HEK293 (cell line): ENCODE data around the gene YAF2.

Source experiments
- GLIS1 ChIP-seq: fragments of 450-650 bp; formaldehyde crosslinking; IDR thresholded peaks from 2 replicates; pipeline ENCODE4 v1.5.1; 2016; ENCODE audit warnings: missing biosample characterization, missing genetic modification characterization
- OSR2 ChIP-seq: fragments of 450-650 bp; formaldehyde crosslinking; IDR thresholded peaks from 2 replicates; pipeline ENCODE4 v1.5.1; 2016; ENCODE audit warnings: missing biosample characterization, missing genetic modification characterization
- ZNF830 ChIP-seq: fragments of 450-650 bp; IDR thresholded peaks from 2 replicates; pipeline ENCODE4 v1.5.0; 2018; ENCODE audit warnings: missing biosample characterization, missing genetic modification characterization, low read depth, mild to moderate bottlenecking, moderate library complexity
- TF ChIP-seq, protein P1 (sequence below): fragments of 450-650 bp; formaldehyde crosslinking; IDR thresholded peaks from 2 replicates; pipeline ENCODE4 v1.5.1; 2016; ENCODE audit warnings: missing biosample characterization, missing genetic modification characterization

- TF ChIP-seq ZNF830 (tag by site-specific recombination) (no peak), OSR2 (tag by site-specific recombination) (no peak), GLIS1 (tag by site-specific recombination) (no peak)
- TF ChIP-seq, protein P1, sequence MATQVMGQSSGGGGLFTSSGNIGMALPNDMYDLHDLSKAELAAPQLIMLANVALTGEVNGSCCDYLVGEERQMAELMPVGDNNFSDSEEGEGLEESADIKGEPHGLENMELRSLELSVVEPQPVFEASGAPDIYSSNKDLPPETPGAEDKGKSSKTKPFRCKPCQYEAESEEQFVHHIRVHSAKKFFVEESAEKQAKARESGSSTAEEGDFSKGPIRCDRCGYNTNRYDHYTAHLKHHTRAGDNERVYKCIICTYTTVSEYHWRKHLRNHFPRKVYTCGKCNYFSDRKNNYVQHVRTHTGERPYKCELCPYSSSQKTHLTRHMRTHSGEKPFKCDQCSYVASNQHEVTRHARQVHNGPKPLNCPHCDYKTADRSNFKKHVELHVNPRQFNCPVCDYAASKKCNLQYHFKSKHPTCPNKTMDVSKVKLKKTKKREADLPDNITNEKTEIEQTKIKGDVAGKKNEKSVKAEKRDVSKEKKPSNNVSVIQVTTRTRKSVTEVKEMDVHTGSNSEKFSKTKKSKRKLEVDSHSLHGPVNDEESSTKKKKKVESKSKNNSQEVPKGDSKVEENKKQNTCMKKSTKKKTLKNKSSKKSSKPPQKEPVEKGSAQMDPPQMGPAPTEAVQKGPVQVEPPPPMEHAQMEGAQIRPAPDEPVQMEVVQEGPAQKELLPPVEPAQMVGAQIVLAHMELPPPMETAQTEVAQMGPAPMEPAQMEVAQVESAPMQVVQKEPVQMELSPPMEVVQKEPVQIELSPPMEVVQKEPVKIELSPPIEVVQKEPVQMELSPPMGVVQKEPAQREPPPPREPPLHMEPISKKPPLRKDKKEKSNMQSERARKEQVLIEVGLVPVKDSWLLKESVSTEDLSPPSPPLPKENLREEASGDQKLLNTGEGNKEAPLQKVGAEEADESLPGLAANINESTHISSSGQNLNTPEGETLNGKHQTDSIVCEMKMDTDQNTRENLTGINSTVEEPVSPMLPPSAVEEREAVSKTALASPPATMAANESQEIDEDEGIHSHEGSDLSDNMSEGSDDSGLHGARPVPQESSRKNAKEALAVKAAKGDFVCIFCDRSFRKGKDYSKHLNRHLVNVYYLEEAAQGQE (tag by site-specific recombination): no peak
Measured at GRCh38 chr12:42180990-42181596, 57.0 kb downstream of the YAF2 start.
